Measurements from ENCODE around the gene RYR3. TPM values are rescaled to one million over a fixed set of nuclear protein-coding genes. Genes with fewer than 3 reads are reported as not detected.

The RYR3 gene
- total RNA-seq, 1 experiment from 2014 or later = 0.66 TPM

GRCh38 chr15:33646744-33647143 lies 336.0 kb downstream of the RYR3 start:
- no peak overlapping the region for H3K27ac Mint-ChIP-seq (ENCODE audit: unreplicated experiment)
- H3K4me1 ChIP-seq = no peaks in the 10 kb centered on the region
- DNase-seq = no peak
- H3K36me3 ChIP-seq (ENCODE audit: control insufficient read depth, insufficient read depth, low read length) = no peaks in the 10 kb centered on the region
- POLR2A ChIA-PET = no interaction called here
- TF ChIP-seq CTCF (IDR thresholded peaks at IDR 0.05; ENCODE audit: insufficient read depth in 1 of 2, low read depth in 1 of 2, low read length in 1 of 2, severe bottlenecking in 1 of 2, unreplicated experiment in 1 of 2) = no peak
- H3K27me3 ChIP-seq (replicated peaks; ENCODE audit: control insufficient read depth, insufficient read depth, low read length) = no peaks in the 10 kb centered on the region; the same call in 1 of the 2 replicates
- no peaks in the 10 kb centered on the region for H3K9me3 ChIP-seq
- H3K36me3 Mint-ChIP-seq (ENCODE audit: insufficient read depth, unreplicated experiment) = no peaks in the 10 kb centered on the region
- no peak overlapping the region for H3K4me3 ChIP-seq (ENCODE audit: low read depth, low read length)
- no peaks in the 10 kb centered on the region for H3K4me1 Mint-ChIP-seq (ENCODE audit: low read depth, unreplicated experiment)
- H3K9me3 Mint-ChIP-seq (ENCODE audit: unreplicated experiment) = no peaks in the 10 kb centered on the region
- CTCF ChIA-PET = no interaction called here
- peaks cover 24% of the 10 kb centered on the region for H3K27me3 Mint-ChIP-seq (ENCODE audit: insufficient read depth, unreplicated experiment)
- intact Hi-C loops (cut with micrococcal nuclease; ENCODE audit: unreplicated experiment) = no loop called here
- no TSS peak for BruUV-seq (replicated peaks)
- H3K4me3 Mint-ChIP-seq (ENCODE audit: unreplicated experiment) = no peak overlapping the region

- TF ChIP-seq CTCF (IDR thresholded peaks at IDR 0.05; ENCODE audit: insufficient read depth in 1 of 2, low read depth in 1 of 2, low read length in 1 of 2, severe bottlenecking in 1 of 2, unreplicated experiment in 1 of 2) = no peak
- ChIA-PET POLR2A (no interaction called here), CTCF (no interaction called here)
- Mint-ChIP-seq H3K27ac (ENCODE audit: unreplicated experiment) (no peak overlapping the region), H3K4me3 (ENCODE audit: unreplicated experiment) (no peak overlapping the region), H3K4me1 (ENCODE audit: low read depth, unreplicated experiment) (no peaks in the 10 kb centered on the region), H3K27me3 (ENCODE audit: insufficient read depth, unreplicated experiment) (peaks cover 13% of the 10 kb centered on the region), H3K9me3 (ENCODE audit: unreplicated experiment) (no peaks in the 10 kb centered on the region), H3K36me3 (ENCODE audit: insufficient read depth, unreplicated experiment) (no peaks in the 10 kb centered on the region)
- Histone ChIP-seq H3K4me1 (no peaks in the 10 kb centered on the region), H3K36me3 (ENCODE audit: control insufficient read depth, insufficient read depth, low read length) (no peaks in the 10 kb centered on the region), H3K4me3 (ENCODE audit: low read depth, low read length) (no peak overlapping the region), H3K27me3 (replicated peaks; ENCODE audit: control insufficient read depth, insufficient read depth, low read length) (no peaks in the 10 kb centered on the region; the same call in 1 of the 2 replicates), H3K9me3 (no peaks in the 10 kb centered on the region)
- DNase-seq = no peak
- BruUV-seq (replicated peaks) = no TSS peak
- intact Hi-C loops (cut with micrococcal nuclease; ENCODE audit: unreplicated experiment) = no loop called here
Observed at GRCh38 chr15:33649217-33649933, 338.6 kb downstream of the RYR3 start.

- DNase-seq = no peak
- no peaks in the 10 kb centered on the region for H3K36me3 ChIP-seq (ENCODE audit: control insufficient read depth, insufficient read depth, low read length)
- no peaks in the 10 kb centered on the region for H3K4me1 ChIP-seq
- Mint-ChIP-seq H3K4me1 (ENCODE audit: low read depth, unreplicated experiment) (no peaks in the 10 kb centered on the region), H3K27ac (ENCODE audit: unreplicated experiment) (no peak overlapping the region), H3K36me3 (ENCODE audit: insufficient read depth, unreplicated experiment) (no peaks in the 10 kb centered on the region), H3K4me3 (ENCODE audit: unreplicated experiment) (no peak overlapping the region), H3K9me3 (ENCODE audit: unreplicated experiment) (no peaks in the 10 kb centered on the region), H3K27me3 (ENCODE audit: insufficient read depth, unreplicated experiment) (peaks cover 6% of the 10 kb centered on the region)
- POLR2A ChIA-PET = no interaction called here
- no peaks in the 10 kb centered on the region for H3K9me3 ChIP-seq
- no peaks in the 10 kb centered on the region for H3K27me3 ChIP-seq (replicated peaks; ENCODE audit: control insufficient read depth, insufficient read depth, low read length)
- TF ChIP-seq CTCF (IDR thresholded peaks at IDR 0.05; ENCODE audit: insufficient read depth in 1 of 2, low read depth in 1 of 2, low read length in 1 of 2, severe bottlenecking in 1 of 2, unreplicated experiment in 1 of 2) = no peak
- intact Hi-C loops (cut with micrococcal nuclease; ENCODE audit: unreplicated experiment) = no loop called here
- H3K4me3 ChIP-seq (ENCODE audit: low read depth, low read length) = no peak overlapping the region
- no TSS peak for BruUV-seq (replicated peaks)
- CTCF ChIA-PET = no interaction called here
Observed at GRCh38 chr15:33654860-33655259, 344.1 kb downstream of the RYR3 start.
